ENCODE data around the gene MPDZ.

- no peak for TF ChIP-seq POLR2AphosphoS5 (IDR thresholded peaks at IDR 0.05; ENCODE audit: low read depth, low read length)
- TF ChIP-seq POLR2A (IDR thresholded peaks at IDR 0.05; ENCODE audit: low read depth, low read length) = no peak
- TF ChIP-seq SPI1 (IDR thresholded peaks at IDR 0.05; ENCODE audit: low read depth, low read length) = no peak
- no peak for TF ChIP-seq TAF1 (IDR thresholded peaks at IDR 0.05; ENCODE audit: low read depth, low read length)
- TF ChIP-seq PAX5 (IDR thresholded peaks at IDR 0.05; ENCODE audit: insufficient read depth, low read length, severe bottlenecking) = no peak
- no peak for TF ChIP-seq POU2F2 (IDR thresholded peaks at IDR 0.05; ENCODE audit: low read depth, low read length)
Observed at GRCh38 chr9:13141629-13142028, 137.9 kb downstream of the MPDZ start.
